ENCODE measurements around the gene SORL1-AS1.

The SORL1-AS1 gene

DNA sequence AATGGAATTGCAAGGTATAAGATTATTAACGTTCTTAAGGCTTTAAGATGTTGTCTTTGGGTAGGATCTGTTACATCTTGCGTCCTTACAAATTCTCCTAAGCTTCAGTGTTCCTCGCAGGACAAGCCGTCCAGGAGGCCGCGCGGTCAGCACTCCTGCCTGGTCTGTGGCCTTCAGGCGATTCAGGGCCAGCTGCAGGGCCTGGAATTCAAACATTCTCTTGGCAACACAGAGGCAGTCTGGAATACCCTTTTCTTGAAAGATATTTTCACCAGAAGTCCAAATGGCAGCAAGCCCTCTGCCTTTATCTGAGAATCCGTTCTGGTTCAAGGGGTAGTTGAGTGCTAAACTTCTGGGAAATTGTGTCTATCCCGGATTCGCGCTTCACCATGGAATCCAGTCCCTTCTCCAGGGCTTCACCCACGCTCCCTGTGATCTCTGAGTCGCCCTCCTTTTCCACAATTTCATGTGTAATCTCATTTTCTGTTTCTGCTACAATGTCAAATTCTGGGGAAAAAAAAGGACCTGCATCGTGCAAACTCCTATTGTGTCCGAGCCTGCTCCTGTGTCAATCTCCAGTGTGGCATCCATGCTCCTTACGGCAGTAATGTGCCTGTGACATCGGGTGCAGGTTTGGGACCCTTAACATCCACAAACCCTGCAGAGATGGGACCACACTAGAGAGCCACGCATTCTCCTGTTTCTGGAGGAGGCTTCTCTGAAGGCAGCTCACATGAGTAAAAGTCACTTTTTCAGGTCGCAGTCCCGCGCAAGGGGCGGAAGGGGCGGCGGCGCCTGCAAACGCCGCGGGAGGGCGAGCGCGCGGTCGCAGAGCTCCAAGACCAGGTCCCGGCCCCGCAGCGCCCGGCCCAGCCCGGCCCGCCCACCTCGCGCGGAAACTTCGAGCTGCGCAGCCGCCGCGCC, 26.0 kb downstream of the SORL1-AS1 start:
- Histone ChIP-seq H2AFZ (ENCODE audit: low read depth, low read length) (peak overlapping the region; percentile 80), H3K27me3 (ENCODE audit: low read depth, low read length) (no peaks in the 10 kb centered on the region), H3K4me2 (ENCODE audit: low read length) (peak overlapping the region; percentile 92), H3K9me3 (ENCODE audit: insufficient read depth, low read length) (no peaks in the 10 kb centered on the region), H4K20me1 (ENCODE audit: insufficient read depth, low read length) (no peaks in the 10 kb centered on the region), H3K79me2 (ENCODE audit: low read length) (no peaks in the 10 kb centered on the region), H3K4me1 (ENCODE audit: low read length) (peaks cover 61% of the 10 kb centered on the region), H3K4me3 (ENCODE audit: low read length) (peak overlapping the region; percentile 76), H3K36me3 (replicated peaks; ENCODE audit: low read depth, low read length) (no peaks in the 10 kb centered on the region), H3K9ac (ENCODE audit: low read length) (peak overlapping the region; percentile 66), H3K27ac (ENCODE audit: low read length) (no peak overlapping the region)
- no peak for TF ChIP-seq EZH2phosphoT487 (IDR thresholded peaks at IDR 0.05; ENCODE audit: low read depth)
- TF ChIP-seq, protein P1, sequence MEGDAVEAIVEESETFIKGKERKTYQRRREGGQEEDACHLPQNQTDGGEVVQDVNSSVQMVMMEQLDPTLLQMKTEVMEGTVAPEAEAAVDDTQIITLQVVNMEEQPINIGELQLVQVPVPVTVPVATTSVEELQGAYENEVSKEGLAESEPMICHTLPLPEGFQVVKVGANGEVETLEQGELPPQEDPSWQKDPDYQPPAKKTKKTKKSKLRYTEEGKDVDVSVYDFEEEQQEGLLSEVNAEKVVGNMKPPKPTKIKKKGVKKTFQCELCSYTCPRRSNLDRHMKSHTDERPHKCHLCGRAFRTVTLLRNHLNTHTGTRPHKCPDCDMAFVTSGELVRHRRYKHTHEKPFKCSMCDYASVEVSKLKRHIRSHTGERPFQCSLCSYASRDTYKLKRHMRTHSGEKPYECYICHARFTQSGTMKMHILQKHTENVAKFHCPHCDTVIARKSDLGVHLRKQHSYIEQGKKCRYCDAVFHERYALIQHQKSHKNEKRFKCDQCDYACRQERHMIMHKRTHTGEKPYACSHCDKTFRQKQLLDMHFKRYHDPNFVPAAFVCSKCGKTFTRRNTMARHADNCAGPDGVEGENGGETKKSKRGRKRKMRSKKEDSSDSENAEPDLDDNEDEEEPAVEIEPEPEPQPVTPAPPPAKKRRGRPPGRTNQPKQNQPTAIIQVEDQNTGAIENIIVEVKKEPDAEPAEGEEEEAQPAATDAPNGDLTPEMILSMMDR (IDR thresholded peaks at IDR 0.05; ENCODE audit: low read depth, low read length): peak; percentile 35; the same call in 1 of the 2 replicates

DNA sequence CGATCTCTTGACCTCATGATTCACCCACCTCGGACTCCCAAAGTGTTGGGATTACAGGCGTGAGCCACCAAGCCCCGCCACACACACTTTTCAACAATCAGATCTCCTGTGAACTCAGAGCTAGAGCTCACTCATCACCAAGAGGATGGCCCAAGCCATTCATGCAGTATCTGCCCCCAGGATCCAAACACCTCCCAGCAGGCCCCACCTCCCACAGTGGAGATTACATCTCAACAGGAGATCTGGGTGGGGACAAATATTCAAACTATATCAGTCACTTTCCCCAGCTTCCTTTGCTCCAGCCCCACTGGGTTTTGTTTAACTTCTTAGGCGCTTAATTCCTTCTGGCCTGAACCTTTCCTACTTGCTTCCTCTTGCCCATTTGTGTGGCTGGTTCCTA, 26.9 kb downstream of the SORL1-AS1 start:
- H3K9ac ChIP-seq (ENCODE audit: low read length): no peak overlapping the region
- H2AFZ ChIP-seq (ENCODE audit: low read depth, low read length): no peak overlapping the region
- no peaks in the 10 kb centered on the region for H3K9me3 ChIP-seq (ENCODE audit: insufficient read depth, low read length)
- H3K4me2 ChIP-seq (ENCODE audit: low read length): no peak overlapping the region
- no peak overlapping the region for H3K27ac ChIP-seq (ENCODE audit: low read length)
- no peaks in the 10 kb centered on the region for H3K27me3 ChIP-seq (ENCODE audit: low read depth, low read length)
- no peaks in the 10 kb centered on the region for H3K79me2 ChIP-seq (ENCODE audit: low read length)
- no peaks in the 10 kb centered on the region for H3K36me3 ChIP-seq (replicated peaks; ENCODE audit: low read depth, low read length)
- TF ChIP-seq, protein P1 (IDR thresholded peaks at IDR 0.05; ENCODE audit: low read depth, low read length): no peak
- no peak for TF ChIP-seq EZH2phosphoT487 (IDR thresholded peaks at IDR 0.05; ENCODE audit: low read depth)
- H4K20me1 ChIP-seq (ENCODE audit: insufficient read depth, low read length): no peaks in the 10 kb centered on the region
- H3K4me1 ChIP-seq (ENCODE audit: low read length): peaks cover 60% of the 10 kb centered on the region
- H3K4me3 ChIP-seq (ENCODE audit: low read length): no peak overlapping the region

DNA sequence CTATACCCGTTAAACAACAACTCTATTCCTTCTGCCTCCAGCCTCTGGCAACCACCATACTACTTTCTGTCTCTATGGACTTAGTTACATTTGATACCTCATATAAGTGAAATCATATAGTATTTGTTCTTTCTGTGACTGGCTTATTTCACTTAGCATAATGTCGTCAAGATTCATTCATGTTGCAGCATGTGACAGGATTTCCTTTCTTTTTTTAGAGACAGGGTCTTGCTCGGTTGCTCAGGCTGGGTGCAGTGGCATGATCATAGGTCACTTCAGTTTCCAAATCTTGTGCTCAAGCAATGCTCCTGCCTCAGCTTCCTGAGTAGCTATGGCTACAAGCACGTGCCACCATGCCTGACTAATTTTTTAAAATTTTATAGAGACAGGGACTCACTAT, 30.1 kb downstream of the SORL1-AS1 start:
- H3K4me3 ChIP-seq (ENCODE audit: low read length): no peak overlapping the region
- no peaks in the 10 kb centered on the region for H3K9me3 ChIP-seq (ENCODE audit: insufficient read depth, low read length)
- H3K4me2 ChIP-seq (ENCODE audit: low read length): peak overlapping the region; percentile 4; the same call in 1 of the 2 replicates
- no peaks in the 10 kb centered on the region for H3K79me2 ChIP-seq (ENCODE audit: low read length)
- TF ChIP-seq EZH2phosphoT487 (IDR thresholded peaks at IDR 0.05; ENCODE audit: low read depth): no peak
- TF ChIP-seq, protein P1 (IDR thresholded peaks at IDR 0.05; ENCODE audit: low read depth, low read length): no peak
- no peaks in the 10 kb centered on the region for H3K27me3 ChIP-seq (ENCODE audit: low read depth, low read length)
- H3K36me3 ChIP-seq (replicated peaks; ENCODE audit: low read depth, low read length): no peaks in the 10 kb centered on the region
- H3K4me1 ChIP-seq (ENCODE audit: low read length): peaks cover 41% of the 10 kb centered on the region
- no peaks in the 10 kb centered on the region for H4K20me1 ChIP-seq (ENCODE audit: insufficient read depth, low read length)
- H3K27ac ChIP-seq (ENCODE audit: low read length): no peak overlapping the region
- no peak overlapping the region for H3K9ac ChIP-seq (ENCODE audit: low read length)
- no peak overlapping the region for H2AFZ ChIP-seq (ENCODE audit: low read depth, low read length)

DNA sequence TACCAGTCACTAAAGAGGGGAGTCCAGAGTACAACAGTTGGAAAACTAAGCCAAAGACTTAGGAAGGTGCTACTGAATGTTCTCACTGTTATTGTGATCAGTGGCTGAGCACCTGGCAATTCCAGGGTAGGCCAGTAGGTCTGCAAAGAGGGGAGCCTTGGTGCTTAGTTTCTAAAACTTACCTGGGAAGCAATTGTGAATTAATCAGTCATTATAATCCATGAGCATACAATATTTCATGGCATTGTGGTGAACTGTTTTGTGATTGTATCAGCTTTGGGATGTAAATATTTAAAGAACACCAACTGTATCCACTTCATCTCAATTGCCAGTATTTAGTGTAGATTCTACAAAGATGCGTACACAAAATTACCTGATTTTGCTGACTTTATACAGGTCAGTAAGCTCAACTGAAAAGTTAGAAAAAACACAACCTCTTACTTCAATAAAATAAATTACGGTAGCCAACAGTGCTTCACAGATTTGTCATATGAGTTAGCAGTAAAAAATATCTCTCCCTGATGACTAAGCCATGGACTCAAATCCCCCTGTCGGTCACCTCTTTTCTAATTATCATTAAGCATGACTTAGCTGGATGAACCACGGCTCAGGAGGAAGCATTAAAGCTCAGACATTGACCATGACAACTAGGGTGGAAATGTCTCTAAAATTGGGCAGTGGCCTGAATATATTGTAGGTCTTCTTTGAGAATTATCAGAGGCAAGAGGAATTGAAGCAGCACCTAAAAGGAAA, 31.4 kb downstream of the SORL1-AS1 start:
- no peak for TF ChIP-seq EZH2phosphoT487 (IDR thresholded peaks at IDR 0.05; ENCODE audit: low read depth)
- TF ChIP-seq, protein P1 (IDR thresholded peaks at IDR 0.05; ENCODE audit: low read depth, low read length): no peak; the same call in 1 of the 2 replicates
- Histone ChIP-seq H3K36me3 (replicated peaks; ENCODE audit: low read depth, low read length) (no peaks in the 10 kb centered on the region), H3K79me2 (ENCODE audit: low read length) (no peaks in the 10 kb centered on the region), H3K27me3 (ENCODE audit: low read depth, low read length) (no peaks in the 10 kb centered on the region), H3K9ac (ENCODE audit: low read length) (no peak overlapping the region), H3K4me1 (ENCODE audit: low read length) (peaks cover 37% of the 10 kb centered on the region), H3K4me3 (ENCODE audit: low read length) (no peak overlapping the region), H3K4me2 (ENCODE audit: low read length) (peak overlapping the region; percentile 6), H4K20me1 (ENCODE audit: insufficient read depth, low read length) (no peaks in the 10 kb centered on the region), H2AFZ (ENCODE audit: low read depth, low read length) (no peak overlapping the region), H3K27ac (ENCODE audit: low read length) (no peak overlapping the region), H3K9me3 (ENCODE audit: insufficient read depth, low read length) (no peaks in the 10 kb centered on the region)

All from OCI-LY3 (cell line).